ENCODE measurements around the gene TMEM252.

DNA sequence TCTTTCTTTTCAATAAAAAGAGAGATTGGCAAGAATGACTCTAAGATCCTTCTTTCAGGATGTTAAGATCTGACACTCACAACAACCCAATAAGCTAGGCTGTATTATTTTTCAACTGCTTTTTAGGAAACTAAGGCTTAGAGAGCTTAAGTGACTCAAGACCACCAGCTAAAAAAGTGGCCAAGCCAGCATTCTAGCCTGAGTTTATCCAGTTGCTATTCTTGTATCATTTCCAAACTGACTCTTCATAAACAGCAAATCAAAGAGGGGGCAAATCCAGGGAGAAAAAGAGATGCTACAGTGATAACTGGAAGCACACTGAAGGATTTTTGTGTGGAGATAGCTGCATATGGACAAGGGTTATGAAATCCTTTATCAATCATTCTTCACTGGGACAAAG, 47.1 kb downstream of the TMEM252 start:
- TF ChIP-seq EZH2 (IDR thresholded peaks at IDR 0.05; ENCODE audit: low read length, unreplicated experiment), result no peak
- TF ChIP-seq, protein P1, sequence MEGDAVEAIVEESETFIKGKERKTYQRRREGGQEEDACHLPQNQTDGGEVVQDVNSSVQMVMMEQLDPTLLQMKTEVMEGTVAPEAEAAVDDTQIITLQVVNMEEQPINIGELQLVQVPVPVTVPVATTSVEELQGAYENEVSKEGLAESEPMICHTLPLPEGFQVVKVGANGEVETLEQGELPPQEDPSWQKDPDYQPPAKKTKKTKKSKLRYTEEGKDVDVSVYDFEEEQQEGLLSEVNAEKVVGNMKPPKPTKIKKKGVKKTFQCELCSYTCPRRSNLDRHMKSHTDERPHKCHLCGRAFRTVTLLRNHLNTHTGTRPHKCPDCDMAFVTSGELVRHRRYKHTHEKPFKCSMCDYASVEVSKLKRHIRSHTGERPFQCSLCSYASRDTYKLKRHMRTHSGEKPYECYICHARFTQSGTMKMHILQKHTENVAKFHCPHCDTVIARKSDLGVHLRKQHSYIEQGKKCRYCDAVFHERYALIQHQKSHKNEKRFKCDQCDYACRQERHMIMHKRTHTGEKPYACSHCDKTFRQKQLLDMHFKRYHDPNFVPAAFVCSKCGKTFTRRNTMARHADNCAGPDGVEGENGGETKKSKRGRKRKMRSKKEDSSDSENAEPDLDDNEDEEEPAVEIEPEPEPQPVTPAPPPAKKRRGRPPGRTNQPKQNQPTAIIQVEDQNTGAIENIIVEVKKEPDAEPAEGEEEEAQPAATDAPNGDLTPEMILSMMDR (conservative IDR thresholded peaks at IDR 0.05; ENCODE audit: low read depth, low read length), result no peak
